ENCODE results near the gene SLC35F3.
"Not testable (repeated sequence)": the region's sequence is repeated elsewhere in the genome, so short reads cannot be mapped to it uniquely, and the experiment has no call there.

SLC35F3 gene

GRCh38 chr1:234226113-234226818 is 321.8 kb downstream of the SLC35F3 start:
- DNase-seq (ENCODE audit: low spot score): peak; percentile 50

GRCh38 chr1:234226819-234227165 is 322.3 kb downstream of the SLC35F3 start:
- DNase-seq (ENCODE audit: low spot score): no peak

- DNase-seq (ENCODE audit: low spot score): no peak
These were observed 325.3 kb downstream of the SLC35F3 start for GRCh38 chr1:234229581-234230387.

GRCh38 chr1:234230414-234230862 is 326.0 kb downstream of the SLC35F3 start:
- DNase-seq (ENCODE audit: low spot score): no peak

GRCh38 chr1:234231061-234231892 is 326.8 kb downstream of the SLC35F3 start:
- DNase-seq (ENCODE audit: low spot score): peak; percentile 75

- no peak for DNase-seq (ENCODE audit: low spot score)
These were observed 327.4 kb downstream of the SLC35F3 start for GRCh38 chr1:234231893-234232276.

GRCh38 chr1:234234199-234234598 is 329.7 kb downstream of the SLC35F3 start:
- no peak for DNase-seq (ENCODE audit: low spot score)

GRCh38 chr1:234235434-234235881 is 331.0 kb downstream of the SLC35F3 start:
- DNase-seq (ENCODE audit: low spot score): no peak

- no peak for DNase-seq (ENCODE audit: low spot score)
These were observed 332.9 kb downstream of the SLC35F3 start for GRCh38 chr1:234237393-234237792.

GRCh38 chr1:234238060-234238459 is 333.6 kb downstream of the SLC35F3 start:
- no peak for DNase-seq (ENCODE audit: low spot score)

GRCh38 chr1:234239515-234239914 is 335.0 kb downstream of the SLC35F3 start:
- no peak for DNase-seq (ENCODE audit: low spot score)

GRCh38 chr1:234239936-234240335 is 335.5 kb downstream of the SLC35F3 start:
- no peak for DNase-seq (ENCODE audit: low spot score)

GRCh38 chr1:234240680-234241079 is 336.2 kb downstream of the SLC35F3 start:
- no peak for DNase-seq (ENCODE audit: low spot score)

- no peak for DNase-seq (ENCODE audit: low spot score)
These were observed 337.5 kb downstream of the SLC35F3 start for GRCh38 chr1:234241941-234242490.

GRCh38 chr1:234243521-234244260 is 339.2 kb downstream of the SLC35F3 start:
- no peak for DNase-seq (ENCODE audit: low spot score)

GRCh38 chr1:234244482-234244881 is 340.0 kb downstream of the SLC35F3 start:
- DNase-seq (ENCODE audit: low spot score): no peak

- no peak for DNase-seq (ENCODE audit: low spot score)
These were observed 342.2 kb downstream of the SLC35F3 start for GRCh38 chr1:234246638-234247116.

- not testable (repeated sequence) for DNase-seq (ENCODE audit: low spot score)
These were observed 343.3 kb downstream of the SLC35F3 start for GRCh38 chr1:234247746-234248145.

GRCh38 chr1:234250747-234251146 is 346.3 kb downstream of the SLC35F3 start:
- peak; percentile 17 for DNase-seq (ENCODE audit: low spot score)

- no peak for DNase-seq (ENCODE audit: low spot score)
These were observed 349.3 kb downstream of the SLC35F3 start for GRCh38 chr1:234253732-234254131.

- DNase-seq (ENCODE audit: low spot score): no peak
These were observed 351.9 kb downstream of the SLC35F3 start for GRCh38 chr1:234256359-234256758.
